Measurements from ENCODE around the gene CIRBP. TPM values are rescaled to one million over a fixed set of nuclear protein-coding genes. Genes with fewer than 3 reads are reported as not detected.

CIRBP gene
- total RNA-seq, 2 experiments from 2014 or later, result 167 to 183 TPM

- H3K9me3 Mint-ChIP-seq, result no peaks in the 10 kb centered on the region
- H3K4me1 Mint-ChIP-seq (ENCODE audit: low read depth), result peaks cover 12% of the 10 kb centered on the region
- H3K27ac Mint-ChIP-seq, result no peak overlapping the region
- no peaks in the 10 kb centered on the region for H3K27me3 Mint-ChIP-seq (ENCODE audit: low read depth)
- H3K4me3 Mint-ChIP-seq, result peak overlapping the region; percentile 75
- CTCF ChIA-PET, result no interaction called here
- peaks cover 21% of the 10 kb centered on the region for H3K36me3 Mint-ChIP-seq (ENCODE audit: low read depth)
- no peak for DNase-seq
- intact Hi-C loops (cut with micrococcal nuclease), result loop anchor here (1.0 to 5.0 kb wide), 6 partner anchors 9 to 453 kb away; partner anchors contain the start of genes ARHGAP45, CIRBP, GPX4 and PTBP1
Measured at GRCh38 chr19:1249990-1250436, 19.1 kb upstream of the CIRBP start.

DNA sequence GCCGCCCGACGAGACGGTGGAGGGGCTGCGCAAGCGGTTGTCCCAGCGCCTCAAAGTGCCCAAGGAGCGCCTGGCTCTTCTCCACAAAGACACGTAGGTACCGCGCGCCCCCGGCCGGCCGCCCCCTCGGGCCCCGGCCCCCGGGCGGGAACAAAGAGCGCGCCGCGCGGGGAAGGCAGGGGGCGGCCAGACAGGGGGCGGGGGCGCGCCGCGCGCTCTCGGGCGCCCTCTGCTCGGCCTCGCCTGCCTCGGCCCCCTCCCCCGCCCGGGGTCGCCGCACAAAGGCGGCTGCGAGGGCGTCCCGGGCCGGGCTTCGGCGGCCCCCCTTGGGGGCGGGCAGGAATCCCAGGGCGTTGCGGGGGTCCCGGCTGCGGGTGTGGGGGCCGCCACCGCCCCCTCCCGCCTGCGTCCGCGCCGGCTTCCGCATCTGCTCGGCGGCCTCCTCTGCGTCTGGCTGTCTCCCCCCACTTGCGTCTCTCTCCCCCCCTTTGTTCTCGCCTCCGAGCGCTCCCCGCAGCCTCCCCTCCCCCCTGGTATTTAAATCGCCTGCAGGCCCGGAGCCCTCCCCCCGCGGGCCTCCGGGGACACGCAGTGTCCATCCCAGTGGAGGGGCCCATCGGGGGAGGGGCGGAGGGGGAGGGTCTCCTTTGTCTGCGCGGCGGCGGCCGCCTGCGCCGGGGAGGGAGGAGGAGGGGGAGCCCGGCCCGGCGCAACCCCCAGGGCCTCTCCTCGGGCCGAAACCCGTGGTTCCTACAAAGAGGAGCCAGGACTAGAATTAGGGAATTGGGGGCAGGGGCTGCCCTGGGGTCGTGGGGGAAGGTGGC, 18.5 kb upstream of the CIRBP start:
- H3K4me3 Mint-ChIP-seq, result peak overlapping the region; percentile 98
- H3K9me3 Mint-ChIP-seq, result no peaks in the 10 kb centered on the region
- DNase-seq, result peak; percentile 54
- H3K27me3 Mint-ChIP-seq (ENCODE audit: low read depth), result no peaks in the 10 kb centered on the region
- peaks cover 25% of the 10 kb centered on the region for H3K36me3 Mint-ChIP-seq (ENCODE audit: low read depth)
- intact Hi-C loops (cut with micrococcal nuclease), result loop anchor here (5.0 kb wide), 3 partner anchors 183 to 453 kb away; partner anchors contain the start of genes ARHGAP45 and PTBP1
- H3K27ac Mint-ChIP-seq, result peak overlapping the region; percentile 98
- peaks cover 12% of the 10 kb centered on the region for H3K4me1 Mint-ChIP-seq (ENCODE audit: low read depth)
- CTCF ChIA-PET, result interaction anchor here (1.0 kb wide), 1 partner anchor 17 kb away, joined by 3 read pairs; no protein-coding TSS in a partner anchor

DNA sequence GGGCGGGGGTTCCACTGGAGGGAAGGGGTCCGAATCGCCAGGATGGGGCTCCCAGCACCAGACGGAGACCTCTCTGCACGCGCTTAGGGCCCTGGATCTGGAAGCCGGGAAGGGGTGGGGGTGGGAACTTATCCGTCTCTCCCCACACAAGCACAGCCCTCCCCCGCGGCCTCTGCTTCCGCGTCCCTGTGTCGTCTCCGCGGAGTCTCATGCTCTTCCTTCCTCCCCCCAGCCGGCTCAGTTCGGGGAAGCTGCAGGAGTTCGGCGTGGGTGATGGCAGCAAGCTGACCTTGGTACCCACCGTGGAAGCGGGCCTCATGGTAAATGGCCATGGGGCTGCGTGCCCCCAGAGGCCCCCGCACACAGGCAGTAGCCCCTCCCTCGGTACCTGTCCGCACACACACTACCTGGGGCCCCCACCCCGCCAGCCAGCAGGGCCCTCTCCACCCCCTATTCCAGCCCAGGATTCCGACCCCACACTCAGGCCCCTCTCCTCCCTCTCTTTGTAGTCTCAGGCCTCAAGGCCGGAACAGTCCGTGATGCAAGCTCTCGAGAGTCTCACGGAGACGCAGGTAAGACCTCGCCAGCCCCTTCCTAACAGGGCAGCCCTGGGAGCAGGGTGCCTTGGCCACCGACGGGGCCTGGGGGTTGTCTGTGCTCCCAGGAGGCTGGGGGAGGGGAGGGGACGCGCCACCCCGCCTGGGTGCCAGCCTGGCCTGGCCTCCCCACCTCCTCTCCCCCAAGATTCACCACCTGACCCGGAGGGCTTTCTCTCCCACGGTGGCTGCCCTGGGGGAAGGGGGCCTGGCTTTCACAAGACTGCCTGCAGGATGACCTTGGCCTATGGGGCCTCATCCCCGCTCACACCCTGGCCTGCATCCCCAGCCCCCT, 17.6 kb upstream of the CIRBP start:
- peak overlapping the region; percentile 98 for H3K27ac Mint-ChIP-seq
- intact Hi-C loops (cut with micrococcal nuclease), result loop anchor here (1.0 to 5.0 kb wide), 4 partner anchors 9 to 454 kb away; partner anchors contain the start of genes ARHGAP45 and PTBP1
- H3K36me3 Mint-ChIP-seq (ENCODE audit: low read depth), result peaks cover 25% of the 10 kb centered on the region
- H3K9me3 Mint-ChIP-seq, result no peaks in the 10 kb centered on the region
- H3K27me3 Mint-ChIP-seq (ENCODE audit: low read depth), result no peaks in the 10 kb centered on the region
- DNase-seq, result peak; percentile 82
- CTCF ChIA-PET, result interaction anchor here (1.0 to 3.6 kb wide), 2 partner anchors 8 to 16 kb away, joined by 3 to 24 read pairs; no protein-coding TSS in a partner anchor
- H3K4me3 Mint-ChIP-seq, result peak overlapping the region; percentile 98
- H3K4me1 Mint-ChIP-seq (ENCODE audit: low read depth), result peaks cover 16% of the 10 kb centered on the region

DNA sequence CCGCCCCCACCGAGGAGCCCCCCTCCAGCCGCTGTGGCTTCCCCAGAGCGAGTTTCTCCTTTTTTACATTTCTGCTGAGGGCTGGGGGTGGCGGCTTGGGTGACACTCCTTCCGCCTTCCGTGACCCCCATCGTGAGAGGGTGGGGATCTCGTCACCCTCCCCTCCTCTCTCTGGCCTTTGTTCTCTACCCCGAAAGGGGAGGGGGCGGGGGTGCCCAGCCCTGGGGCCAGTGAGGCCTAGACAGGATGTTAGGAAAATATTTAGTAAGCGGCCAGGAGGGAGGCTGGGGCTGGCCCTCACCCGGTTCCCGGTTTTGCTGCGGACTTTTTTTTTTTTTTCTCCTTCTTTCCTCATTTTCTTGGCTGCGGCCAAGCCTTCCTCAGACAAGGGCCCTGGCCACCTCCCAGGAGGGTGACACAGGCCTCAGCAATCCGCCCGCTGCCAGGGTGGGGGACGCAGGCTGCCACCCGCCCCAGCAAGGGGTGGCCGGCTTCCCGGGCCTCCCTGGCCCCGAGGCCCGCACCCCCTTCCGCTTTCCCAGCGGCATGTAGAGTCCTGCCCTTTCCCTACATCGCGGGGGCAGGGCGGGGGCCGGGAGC, 16.8 kb upstream of the CIRBP start:
- DNase-seq, result peak; percentile 89
- peaks cover 26% of the 10 kb centered on the region for H3K36me3 Mint-ChIP-seq (ENCODE audit: low read depth)
- H3K4me1 Mint-ChIP-seq (ENCODE audit: low read depth), result peaks cover 17% of the 10 kb centered on the region
- H3K27ac Mint-ChIP-seq, result peak overlapping the region; percentile 98
- H3K27me3 Mint-ChIP-seq (ENCODE audit: low read depth), result no peaks in the 10 kb centered on the region
- intact Hi-C loops (cut with micrococcal nuclease), result loop anchor here (1.0 to 5.0 kb wide), 4 partner anchors 8 to 455 kb away; partner anchors contain the start of genes ARHGAP45 and PTBP1
- peak overlapping the region; percentile 98 for H3K4me3 Mint-ChIP-seq
- CTCF ChIA-PET, result interaction anchor here (0.7 to 3.6 kb wide), 4 partner anchors 9 to 15 kb away, joined by 3 to 24 read pairs (median 8); no protein-coding TSS in a partner anchor
- H3K9me3 Mint-ChIP-seq, result no peaks in the 10 kb centered on the region

GRCh38 chr19:1252821-1253513, 16.2 kb upstream of the CIRBP start:
- H3K4me3 Mint-ChIP-seq, result peak overlapping the region; percentile 98
- peak; percentile 94 for DNase-seq
- no peaks in the 10 kb centered on the region for H3K9me3 Mint-ChIP-seq
- intact Hi-C loops (cut with micrococcal nuclease), result loop anchor here (1.0 to 5.0 kb wide), 4 partner anchors 7 to 456 kb away; partner anchors contain the start of genes ARHGAP45 and PTBP1
- peak overlapping the region; percentile 98 for H3K27ac Mint-ChIP-seq
- H3K36me3 Mint-ChIP-seq (ENCODE audit: low read depth), result peaks cover 30% of the 10 kb centered on the region
- CTCF ChIA-PET, result interaction anchor here (0.7 to 3.6 kb wide), 5 partner anchors 9 to 27 kb away, joined by 3 to 24 read pairs (median 3); no protein-coding TSS in a partner anchor
- no peaks in the 10 kb centered on the region for H3K27me3 Mint-ChIP-seq (ENCODE audit: low read depth)
- H3K4me1 Mint-ChIP-seq (ENCODE audit: low read depth), result peaks cover 23% of the 10 kb centered on the region

- Mint-ChIP-seq H3K4me1 (ENCODE audit: low read depth) (peaks cover 28% of the 10 kb centered on the region), H3K36me3 (ENCODE audit: low read depth) (peaks cover 30% of the 10 kb centered on the region), H3K9me3 (no peaks in the 10 kb centered on the region), H3K27me3 (ENCODE audit: low read depth) (no peaks in the 10 kb centered on the region), H3K27ac (peak overlapping the region; percentile 98), H3K4me3 (peak overlapping the region; percentile 98)
- CTCF ChIA-PET, result interaction anchor here (1.0 to 3.6 kb wide), 4 partner anchors 8 to 26 kb away, joined by 3 to 24 read pairs (median 8); no protein-coding TSS in a partner anchor
- no peak for DNase-seq
- intact Hi-C loops (cut with micrococcal nuclease), result loop anchor here (5.0 kb wide), 3 partner anchors 186 to 456 kb away; partner anchors contain the start of genes ARHGAP45 and PTBP1
Measured at GRCh38 chr19:1253514-1254080, 15.5 kb upstream of the CIRBP start.

DNA sequence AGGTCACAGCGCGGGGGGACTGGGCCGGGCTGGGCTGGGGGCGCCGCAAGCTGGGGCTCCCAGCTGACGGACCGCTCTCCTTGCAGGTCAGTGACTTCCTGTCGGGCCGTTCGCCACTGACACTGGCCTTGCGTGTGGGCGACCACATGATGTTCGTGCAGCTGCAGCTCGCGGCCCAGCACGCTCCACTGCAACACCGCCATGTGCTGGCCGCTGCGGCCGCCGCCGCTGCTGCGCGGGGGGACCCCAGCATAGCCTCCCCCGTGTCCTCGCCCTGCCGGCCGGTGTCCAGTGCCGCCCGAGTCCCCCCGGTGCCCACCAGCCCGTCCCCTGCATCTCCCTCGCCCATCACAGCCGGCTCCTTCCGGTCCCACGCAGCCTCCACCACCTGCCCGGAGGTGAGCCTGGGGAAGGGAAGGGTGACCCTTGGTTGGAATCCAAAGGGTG, 15.0 kb upstream of the CIRBP start:
- Mint-ChIP-seq H3K27me3 (ENCODE audit: low read depth) (no peaks in the 10 kb centered on the region), H3K27ac (peak overlapping the region; percentile 70), H3K9me3 (no peaks in the 10 kb centered on the region), H3K4me1 (ENCODE audit: low read depth) (peaks cover 32% of the 10 kb centered on the region), H3K36me3 (ENCODE audit: low read depth) (peaks cover 32% of the 10 kb centered on the region), H3K4me3 (no peak overlapping the region)
- no peak for DNase-seq
- CTCF ChIA-PET, result interaction anchor here (1.0 to 3.6 kb wide), 2 partner anchors 10 to 26 kb away, joined by 3 to 24 read pairs; no protein-coding TSS in a partner anchor
- intact Hi-C loops (cut with micrococcal nuclease), result loop anchor here (5.0 kb wide), 3 partner anchors 187 to 457 kb away; partner anchors contain the start of genes ARHGAP45 and PTBP1

GRCh38 chr19:1254530-1255185, 14.5 kb upstream of the CIRBP start:
- H3K36me3 Mint-ChIP-seq (ENCODE audit: low read depth), result peaks cover 32% of the 10 kb centered on the region
- H3K4me1 Mint-ChIP-seq (ENCODE audit: low read depth), result peaks cover 37% of the 10 kb centered on the region

GRCh38 chr19:1255186-1256161, 13.7 kb upstream of the CIRBP start:
- CTCF ChIA-PET, result interaction anchor here (0.8 to 3.6 kb wide), 4 partner anchors 11 to 12 kb away, joined by 4 to 24 read pairs (median 6); no protein-coding TSS in a partner anchor
- no peak for DNase-seq
- peaks cover 38% of the 10 kb centered on the region for H3K4me1 Mint-ChIP-seq (ENCODE audit: low read depth)
- H3K4me3 Mint-ChIP-seq, result no peak overlapping the region
- H3K36me3 Mint-ChIP-seq (ENCODE audit: low read depth), result peaks cover 30% of the 10 kb centered on the region
- no peaks in the 10 kb centered on the region for H3K9me3 Mint-ChIP-seq
- intact Hi-C loops (cut with micrococcal nuclease), result no loop called here
- H3K27me3 Mint-ChIP-seq (ENCODE audit: low read depth), result no peaks in the 10 kb centered on the region
- peak overlapping the region; percentile 70 for H3K27ac Mint-ChIP-seq

More at GRCh38 chr19:1254530-1255185, 14.5 kb upstream of the CIRBP start:
- Mint-ChIP-seq H3K4me3 (peak overlapping the region; percentile 12), H3K27me3 (ENCODE audit: low read depth) (no peaks in the 10 kb centered on the region), H3K27ac (peak overlapping the region; percentile 70), H3K9me3 (no peaks in the 10 kb centered on the region)
- intact Hi-C loops (cut with micrococcal nuclease), result loop anchor here (5.0 kb wide), 3 partner anchors 187 to 457 kb away; partner anchors contain the start of genes ARHGAP45 and PTBP1
- CTCF ChIA-PET, result interaction anchor here (0.8 to 3.6 kb wide), 2 partner anchors 11 to 12 kb away, joined by 4 to 24 read pairs; no protein-coding TSS in a partner anchor
- no peak for DNase-seq
